CD4-positive, alpha-beta T cell treated with Interleukin-10 for 1 hour (primary cell): Measurements from ENCODE around the gene OCA2.

Experiments used
- DNase-seq: peaks from one replicate; pipeline ENCODE4 v3.0.0-alpha.2; 2020

OCA2 gene

DNA sequence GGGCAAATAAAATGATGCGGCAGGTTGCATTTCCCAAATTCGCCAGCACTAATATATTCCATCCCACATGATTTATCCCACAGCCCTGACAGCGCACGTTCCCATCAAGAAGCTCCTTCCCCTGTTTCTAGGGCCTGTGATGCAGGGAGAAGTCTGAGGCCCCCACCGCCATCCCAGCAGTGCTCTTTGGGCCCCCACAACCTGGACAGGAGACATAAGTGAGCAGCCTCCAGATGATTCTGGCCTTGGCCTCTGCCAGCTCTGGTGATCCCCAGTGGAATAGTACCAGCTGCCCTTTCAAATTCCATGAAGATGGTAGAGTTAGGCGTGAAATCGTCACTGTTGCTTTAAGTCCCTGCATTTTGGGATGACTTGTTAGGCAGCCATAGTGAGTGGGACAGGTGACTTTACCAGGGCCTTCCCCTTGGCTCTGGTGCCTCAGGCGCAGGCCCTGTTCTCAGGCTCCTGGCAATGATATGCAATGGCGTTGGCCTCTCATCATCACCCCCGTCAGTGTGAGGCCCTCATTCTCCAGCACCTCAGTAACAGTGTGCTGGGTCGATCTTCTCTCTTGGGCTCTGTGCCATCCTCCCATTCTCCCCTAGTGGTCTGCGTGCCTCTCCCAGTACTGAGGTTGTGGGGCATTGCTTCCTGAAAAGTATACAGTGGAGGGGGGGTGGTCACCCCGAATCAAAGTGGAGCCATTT is 263.7 kb downstream of the OCA2 start:
- no peak for DNase-seq

- no peak for DNase-seq
Measured at GRCh38 chr15:27834684-27835083, 264.4 kb downstream of the OCA2 start.

GRCh38 chr15:27833974-27834373 is 265.1 kb downstream of the OCA2 start:
- DNase-seq = no peak

- no peak for DNase-seq
Measured at GRCh38 chr15:27833178-27833577, 265.9 kb downstream of the OCA2 start.

- no peak for DNase-seq
Measured at GRCh38 chr15:27832237-27832596, 266.9 kb downstream of the OCA2 start.

- DNase-seq = no peak
Measured at GRCh38 chr15:27831384-27832236, 267.5 kb downstream of the OCA2 start.

- DNase-seq = no peak
Measured at GRCh38 chr15:27828746-27829145, 270.4 kb downstream of the OCA2 start.

DNA sequence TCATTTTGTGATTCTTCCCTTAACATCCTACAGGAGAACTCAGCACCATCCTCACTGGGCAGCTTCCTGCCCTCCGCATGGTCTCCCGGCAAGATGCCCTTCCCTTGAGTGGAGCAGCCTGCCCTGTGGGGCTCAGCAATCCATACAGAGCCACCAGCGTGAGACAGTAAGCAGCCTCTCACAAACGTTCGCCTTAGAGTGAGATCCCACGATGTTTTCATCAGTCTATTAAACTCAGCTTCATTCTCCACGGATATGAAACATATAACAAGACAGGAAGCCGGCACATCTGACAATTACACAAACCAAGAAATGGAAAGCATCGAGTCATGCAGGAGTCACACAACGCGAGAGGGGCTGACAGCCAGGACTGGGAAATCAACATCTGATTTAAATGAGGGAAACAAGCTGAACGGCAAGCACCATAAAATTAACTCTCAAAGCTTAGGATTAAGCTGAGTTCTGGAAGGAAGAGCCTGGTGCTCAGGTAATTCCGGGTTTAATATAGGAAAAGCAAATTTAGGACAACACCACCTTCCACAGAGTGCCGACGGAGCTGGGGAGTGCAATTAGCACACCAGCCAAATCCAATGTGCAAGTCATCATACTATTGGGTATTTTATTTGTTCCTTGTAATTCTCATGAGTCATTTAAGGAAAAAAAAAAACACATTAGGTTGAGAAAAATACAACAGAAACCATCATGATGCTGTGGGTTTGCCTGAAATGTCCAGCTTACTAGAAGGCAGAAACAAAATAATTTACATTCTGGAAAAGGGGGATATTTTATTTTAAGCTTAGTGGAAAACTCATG is 272.0 kb downstream of the OCA2 start:
- DNase-seq = no peak

DNA sequence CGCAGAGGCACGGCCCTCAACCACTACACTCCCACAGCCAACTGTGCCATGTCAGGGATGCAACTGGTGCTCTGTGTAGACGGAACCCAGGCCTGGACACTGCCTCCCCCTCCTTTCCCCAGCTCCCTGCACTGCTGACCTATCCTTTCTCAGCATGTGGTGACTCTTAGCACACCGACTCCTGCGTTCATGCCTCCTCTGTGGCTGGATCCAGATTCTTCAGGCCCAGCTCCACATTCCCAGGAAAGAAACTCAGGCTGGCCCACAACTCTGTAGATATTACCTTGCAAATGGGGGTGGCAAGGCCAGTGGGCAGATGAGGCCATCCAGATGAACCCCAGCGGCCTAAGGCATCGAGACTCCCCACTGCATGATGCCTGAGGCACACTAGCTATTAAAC is 272.7 kb downstream of the OCA2 start:
- DNase-seq = no peak

DNA sequence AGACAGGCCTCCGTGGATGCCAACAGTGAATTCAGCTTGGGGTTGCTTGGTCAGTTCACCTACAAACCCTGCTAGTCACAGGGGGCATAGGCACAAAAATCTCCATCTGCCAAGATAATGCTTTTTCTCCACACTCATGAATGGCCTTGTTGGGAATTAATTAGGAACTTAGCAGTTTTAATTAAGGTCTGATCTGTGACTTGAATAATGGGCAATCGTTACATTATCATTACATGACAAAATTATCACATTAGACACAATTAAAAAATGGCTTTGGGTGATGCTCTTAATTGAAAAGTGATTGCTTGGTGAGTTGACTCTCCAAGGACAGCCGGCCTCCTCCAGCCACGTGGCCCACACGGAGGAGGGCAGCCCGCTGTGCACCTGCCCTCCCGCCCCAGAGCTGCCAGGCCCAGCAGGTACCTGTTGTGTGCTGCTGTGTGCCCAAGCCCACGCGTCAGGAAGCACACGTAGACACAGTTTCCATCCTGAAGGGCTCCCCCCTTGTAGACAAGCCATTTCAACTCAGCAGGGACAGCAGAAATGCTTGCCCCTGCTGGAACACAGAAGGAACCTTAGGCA is 274.2 kb downstream of the OCA2 start:
- no peak for DNase-seq

DNA sequence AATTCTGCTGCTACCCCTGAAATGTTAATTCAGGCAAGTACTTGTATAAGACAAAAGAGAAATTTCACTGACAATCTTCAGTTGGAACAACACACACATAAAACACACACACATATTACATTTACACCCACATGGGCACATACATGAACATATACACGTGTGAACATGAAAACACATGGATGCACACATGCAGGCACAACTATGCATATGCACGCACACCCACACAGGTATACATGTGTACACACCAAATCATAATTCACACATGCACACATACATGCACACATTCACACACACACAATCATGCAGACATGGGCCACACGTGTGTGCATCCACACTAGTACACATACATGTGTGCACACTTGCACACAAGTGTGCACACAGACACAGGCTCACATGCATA is 277.8 kb downstream of the OCA2 start:
- no peak for DNase-seq

GRCh38 chr15:27820722-27821121 is 278.4 kb downstream of the OCA2 start:
- DNase-seq = no peak

DNA sequence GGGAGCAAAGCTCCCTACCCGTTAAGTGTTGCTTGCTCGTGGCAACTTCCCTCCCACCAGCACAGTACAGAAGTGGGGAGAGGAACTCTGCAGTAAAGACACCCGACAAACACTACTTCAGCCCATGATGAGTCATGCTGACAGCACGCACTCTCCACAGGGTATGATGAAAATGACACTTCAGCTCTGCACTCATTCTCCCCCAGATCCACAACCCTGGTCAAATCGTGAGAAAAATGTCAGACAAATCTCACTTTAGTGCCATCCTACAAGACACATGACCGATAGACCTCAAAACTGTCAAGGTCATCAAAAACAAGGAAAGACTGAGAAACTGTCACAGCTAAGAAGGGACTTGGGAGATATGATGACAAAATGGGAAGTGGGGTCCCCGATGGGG is 278.9 kb downstream of the OCA2 start:
- no peak for DNase-seq

DNA sequence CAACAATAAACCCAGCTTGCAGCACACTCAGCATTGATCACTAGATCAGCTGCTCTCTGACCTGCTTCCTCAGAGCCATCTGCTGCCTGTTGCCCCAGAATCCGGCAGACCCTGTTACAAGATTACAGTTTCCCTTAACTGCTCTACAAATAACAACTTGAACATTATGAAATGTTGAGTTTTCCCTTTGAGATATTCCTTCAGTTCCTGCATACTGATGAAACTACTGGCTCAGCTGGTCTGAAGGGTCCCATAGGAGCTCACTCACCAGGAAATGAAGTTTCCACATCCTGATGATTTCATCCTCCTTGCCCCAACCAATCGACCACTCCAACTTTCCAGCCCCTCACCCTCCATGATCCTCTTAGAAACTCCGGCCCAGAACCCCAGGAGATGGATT is 281.9 kb downstream of the OCA2 start:
- DNase-seq = no peak

DNA sequence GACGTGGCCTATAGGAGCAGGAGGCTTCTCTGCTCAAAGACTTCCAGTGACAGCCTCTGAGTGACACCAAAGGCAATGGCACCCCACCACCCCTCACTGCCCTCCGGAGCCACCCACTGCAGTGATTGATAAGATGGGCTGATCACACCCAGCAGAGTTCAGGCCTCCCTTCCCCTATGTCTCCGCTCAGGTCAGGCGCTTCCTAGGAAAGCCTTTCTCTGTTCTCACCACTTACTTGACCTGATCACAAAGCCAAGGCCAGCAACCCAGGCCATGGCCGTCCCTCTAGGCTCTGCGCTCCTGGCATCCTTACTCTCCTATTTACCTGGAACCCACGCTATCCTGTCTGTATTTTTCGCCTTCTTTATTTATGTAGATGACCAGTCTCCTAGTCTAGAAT is 282.3 kb downstream of the OCA2 start:
- DNase-seq = no peak

- no peak for DNase-seq
Measured at GRCh38 chr15:27815035-27815434, 284.1 kb downstream of the OCA2 start.

DNA sequence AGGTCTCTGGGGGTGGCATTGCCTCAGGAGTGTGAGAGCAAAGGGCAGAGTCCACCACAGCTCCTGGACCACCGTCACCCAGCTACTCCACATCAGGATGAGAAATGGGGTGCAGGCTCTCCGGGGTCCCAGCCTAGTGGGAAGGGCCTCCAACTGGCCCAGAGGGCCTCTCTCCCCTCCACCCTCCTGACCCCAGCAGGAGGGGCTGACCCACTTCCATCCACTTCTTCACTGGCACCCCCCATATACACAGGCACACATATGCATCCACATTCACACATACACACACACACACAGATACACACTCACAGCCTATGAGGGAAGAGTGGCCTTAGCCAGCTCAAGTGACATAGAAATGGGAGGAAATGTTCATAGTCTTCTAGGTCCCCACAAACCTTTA is 286.0 kb downstream of the OCA2 start:
- DNase-seq = no peak

GRCh38 chr15:27808182-27808581 is 290.9 kb downstream of the OCA2 start:
- DNase-seq = no peak

GRCh38 chr15:27807335-27807734 is 291.8 kb downstream of the OCA2 start:
- DNase-seq = no peak

- DNase-seq = no peak
Measured at GRCh38 chr15:27806396-27806795, 292.7 kb downstream of the OCA2 start.

GRCh38 chr15:27805261-27806220 is 293.6 kb downstream of the OCA2 start:
- no peak for DNase-seq
